HepG2 (cell line): ENCODE results near the gene SAPCD1. TPM values are rescaled to one million over a fixed set of nuclear protein-coding genes. Genes with fewer than 3 reads are reported as not detected.

Experiments
- ATAC-seq: fragments of 200-7000 bp; cut with Tn5 transposase; 3 replicates; pipeline ENCODE4 v1.9.1; 2020; ENCODE audit warnings: mild to moderate bottlenecking, moderate library complexity
- BruUV-seq: library from RNA; stranded (reverse); fragments of 400-500 nt; replicated peaks from 2 replicates; lab custom pipeline; 2021; lab: Mats Ljungman, UMichigan
- CTCF ChIA-PET: fragments of 300-600 bp; formaldehyde crosslinking; extraction: SDS; loops from one replicate; lab custom pipeline; 2021; ENCODE audit warnings: low total read pairs, inconsistent platforms, low intra/inter-chr PET ratio; lab: Yijun Ruan, JAX
- POLR2A ChIA-PET: fragments of 350-600 bp; sonication (Branson Sonifier 250); formaldehyde crosslinking; loops from one replicate; lab custom pipeline; 2020; ENCODE audit warnings: antibody characterized with exemption, inconsistent platforms; lab: Yijun Ruan, JAX
- DNase-seq: peaks from one replicate; pipeline ENCODE4 v3.0.0-alpha.2; 2015; ENCODE audit warnings: low spot score
- FAIRE-seq: peaks from 3 replicates; lab custom pipeline; 2011; peaks lifted over from hg19 to GRCh38; lab: Jason Lieb, UNC
- H2AFZ ChIP-seq: one replicate; pipeline ENCODE4 v1.6.1; 2011; ENCODE audit warnings: low read length, inconsistent platforms
- H3K27ac ChIP-seq: fragments of 300-600 bp; 3 replicates; pipeline ENCODE4 v1.8.0; 2011; ENCODE audit warnings: mixed run types, mild to moderate bottlenecking, mixed read lengths, low read length, inconsistent platforms; ENCODE audit not compliant: insufficient read depth; ENCODE audit errors: extremely low read length
- H3K27me3 ChIP-seq, 2 experiments: fragments of 200-600 bp in 1 of 2; 2 replicates in 1 of 2; 3 replicates in 1 of 2; pipeline versions ENCODE4 v1.6.0 to v1.8.0; 2011; ENCODE audit warnings: low read length in 2 of 2, mild to moderate bottlenecking in 2 of 2, moderate library complexity in 2 of 2, inconsistent platforms in 1 of 2; ENCODE audit not compliant: insufficient read depth in 2 of 2, control insufficient read depth in 1 of 2
- H3K36me3 ChIP-seq, 2 experiments: fragments of 200-600 bp in 1 of 2; replicated peaks in 1 of 2; 2 replicates in 1 of 2; 3 replicates in 1 of 2; pipeline versions ENCODE4 v1.5.1 to v1.8.0; 2011; ENCODE audit warnings: low read length in 2 of 2, inconsistent platforms in 1 of 2; ENCODE audit not compliant: insufficient read depth in 2 of 2, control insufficient read depth in 1 of 2
- H3K4me1 ChIP-seq: 2 replicates; pipeline ENCODE4 v1.5.1; 2012; ENCODE audit warnings: low read length, inconsistent platforms; ENCODE audit not compliant: insufficient read depth
- H3K4me2 ChIP-seq: 2 replicates; pipeline ENCODE4 v1.6.0; 2011; ENCODE audit warnings: low read depth, low read length, inconsistent platforms
- H3K4me3 ChIP-seq, 3 experiments: fragments of 200-600 bp in 1 of 3; sonication (generic), shearing (Covaris generic) in 1 of 3; replicated peaks in 1 of 3; 2 replicates each; pipeline ENCODE4 v1.5.1; 2011 to 2016; ENCODE audit warnings: low read length in 3 of 3, inconsistent platforms in 2 of 3, low read depth in 2 of 3, mild to moderate bottlenecking in 2 of 3, control low read depth in 1 of 3, mixed read lengths in 1 of 3; ENCODE audit not compliant: insufficient read depth in 1 of 3
- H3K79me2 ChIP-seq: one replicate; pipeline ENCODE4 v1.6.1; 2011; ENCODE audit warnings: low read length, inconsistent platforms; ENCODE audit not compliant: insufficient read depth
- H3K9ac ChIP-seq: 2 replicates; pipeline ENCODE4 v1.6.0; 2011; ENCODE audit warnings: mild to moderate bottlenecking, low read depth, low read length, inconsistent platforms; ENCODE audit not compliant: insufficient read depth
- H3K9me3 ChIP-seq: 2 replicates; pipeline ENCODE4 v1.5.1; 2012; ENCODE audit warnings: mild to moderate bottlenecking, low read length
- H4K20me1 ChIP-seq: 2 replicates; pipeline ENCODE4 v1.6.0; 2011; ENCODE audit warnings: inconsistent platforms, mild to moderate bottlenecking, low read length, moderate library complexity; ENCODE audit not compliant: insufficient read depth
- KDM6A ChIP-seq: IDR thresholded peaks from 2 replicates; pipeline ENCODE4 v1.6.1; 2016; ENCODE audit warnings: low read depth
- POLR2G ChIP-seq: fragments of 200-400 bp; formaldehyde crosslinking; IDR thresholded peaks from 2 replicates; pipeline ENCODE4 v1.6.1; 2018; ENCODE audit warnings: mild to moderate bottlenecking, low read depth, low read length, moderate library complexity
- ZNF432 ChIP-seq: sonication (generic); formaldehyde crosslinking; IDR thresholded peaks from 2 replicates; pipeline ENCODE4 v1.5.0; 2020; ENCODE audit warnings: missing genetic modification reagents, mild to moderate bottlenecking, borderline replicate concordance
- ZNF468 ChIP-seq: sonication (generic); formaldehyde crosslinking; IDR thresholded peaks from 2 replicates; pipeline ENCODE4 v1.8.0; 2022; ENCODE audit warnings: mild to moderate bottlenecking, moderate library complexity, missing genetic modification reagents
- WGBS: methylation state at CpG from one replicate; pipeline ENCODE4 v1.1.6; 2017; ENCODE audit warnings: low lambda C conversion rate; 5-methylcytosine and 5-hydroxymethylcytosine counted together
- in situ Hi-C: cut with HindIII; loops from 2 replicates; pipeline ENCODE4 v1.10.0; 2017; ENCODE audit warnings: low pct_unique_long_range_greater_than_20kb; ENCODE audit not compliant: extremely low pct_ligation_motif_present
- intact Hi-C: fragments of 100-400 bp; cut with micrococcal nuclease; formaldehyde crosslinking; loops from one replicate; pipeline ENCODE4 v1.10.0; 2022; ENCODE audit not compliant: unreplicated experiment
- polyA plus RNA-seq, 8 experiments: library from polyadenylated mRNA; depleted of rRNA in 3 of 8; stranded (reverse) in 7 of 8; unstranded in 1 of 8; fragments of >200 nt; fragmentation: Illumina TruSeq in 4 of 8; extraction: Trizol in 4 of 8; gene quantifications; 2 replicates each; pipeline versions ENCODE4 v1.2.1 to v1.2.3, GENCODE V29; 2011 to 2016; ENCODE audit warnings: low read depth in 4 of 8, missing spikeins in 1 of 8, mixed read lengths in 1 of 8; ENCODE audit not compliant: insufficient read depth in 1 of 8
- total RNA-seq, 5 experiments: library from RNA; depleted of rRNA; stranded (reverse); fragments of >200 nt; fragmentation: Illumina TruSeq; extraction: Trizol; gene quantifications; 2 replicates each; pipeline ENCODE4 v1.2.3, GENCODE V29; 2016; ENCODE audit warnings: low read depth in 1 of 5
- TF ChIP-seq, protein P1 (sequence below): IDR thresholded peaks from 2 replicates; pipeline ENCODE4 v1.6.1; 2012; ENCODE audit warnings: low read depth, low read length, improper control_type of control experiment
- TF ChIP-seq, protein P2 (sequence below): sonication (generic); formaldehyde crosslinking; IDR thresholded peaks from 2 replicates; pipeline ENCODE4 v1.5.0; 2020; ENCODE audit warnings: mild to moderate bottlenecking, missing genetic modification reagents
- TF ChIP-seq, protein P3 (sequence below): sonication (generic); formaldehyde crosslinking; IDR thresholded peaks from 2 replicates; pipeline ENCODE4 v1.4.0; 2020; ENCODE audit warnings: missing genetic modification reagents
- TF ChIP-seq, protein P4 (sequence below): sonication (generic); formaldehyde crosslinking; IDR thresholded peaks from 2 replicates; pipeline ENCODE4 v1.4.0; 2020; ENCODE audit warnings: missing genetic modification reagents

Gene SAPCD1
- total and polyA plus RNA-seq, 2 of the 13 experiments (the other 11 are each of a cell fraction or from before 2014, with no cell fraction given), result 2.5 to 3.9 TPM

DNA sequence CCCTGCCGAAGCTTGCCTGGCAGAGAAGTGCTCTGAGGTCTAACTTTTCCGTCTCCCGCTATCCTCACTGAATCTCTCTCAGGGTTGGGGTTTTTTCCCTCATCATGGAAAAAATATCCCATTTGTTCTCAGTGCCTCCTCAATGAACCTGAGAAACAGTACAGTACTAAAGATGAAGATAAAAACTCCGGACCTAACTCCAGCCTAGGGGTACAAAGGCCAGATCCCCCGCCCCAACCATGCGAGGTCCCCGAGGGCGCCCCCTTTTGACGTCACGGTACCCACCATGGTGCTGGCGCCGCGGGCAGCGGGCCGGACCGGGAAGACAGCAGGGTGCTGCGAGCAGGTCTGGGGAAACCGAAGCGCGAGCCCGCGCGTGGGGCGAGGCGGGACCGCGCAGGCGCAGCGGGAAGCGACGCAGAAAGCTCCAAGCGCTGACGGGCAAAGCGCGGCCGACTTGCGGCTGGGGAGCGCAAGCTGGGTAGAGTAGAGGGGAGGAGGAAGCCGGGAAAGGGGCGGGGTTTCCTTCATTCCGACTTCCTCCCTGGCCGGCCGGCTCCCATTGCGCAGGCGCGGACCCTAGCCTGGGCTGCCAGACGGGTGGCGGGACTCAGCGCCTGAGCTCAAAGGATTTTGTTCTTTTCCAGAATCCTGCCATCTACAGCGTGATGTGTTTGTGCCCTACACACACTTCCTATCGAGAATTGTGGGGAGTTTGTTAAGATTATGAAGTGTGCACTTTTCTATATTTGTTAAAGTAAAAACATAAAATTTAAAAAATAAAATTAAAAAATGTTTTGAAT lies 44.2 kb downstream of the SAPCD1 start, which contains the start of gene LSM2:
Gene LSM2 (minus strand): TSS at position 497 of the 803 bp plus-strand sequence. CDS start 209 bp downstream, at position 288.
- Histone ChIP-seq H4K20me1 (no peaks in the 10 kb centered on the region), H3K4me3 (peak within 1 kb of the TSS; percentile 82 to 90 (median 84)), H3K9ac (peak within 1 kb of the TSS; percentile 94), H2AFZ (no peak within 1 kb of the TSS), H3K4me1 (peaks cover 37% of the 10 kb centered on the region), H3K79me2 (peaks cover 11% of the 10 kb centered on the region), H3K9me3 (no peaks in the 10 kb centered on the region), H3K36me3 (peaks cover 0 to 7% of the 10 kb centered on the region in 2 experiments; a peak in 3 of 5 replicates), H3K27me3 (no peaks in the 10 kb centered on the region), H3K27ac (peak within 1 kb of the TSS; percentile 94), H3K4me2 (peak within 1 kb of the TSS; percentile 83)
- BruUV-seq, result TSS peak; percentile 80
- intact Hi-C loops, result loop anchor here (5.0 kb wide), 1 partner anchor 69 kb away; the partner anchor contains the start of gene CLIC1
- peak; percentile 92 for ATAC-seq
- in situ Hi-C loops, result no loop called here
- FAIRE-seq, result peak; percentile 78
- WGBS, result under 1% methylated on average over 51 of the region's 51 CpGs
- POLR2A ChIA-PET, result interaction anchor here (0.5 to 5.9 kb wide), 43 partner anchors 8 to 1165 kb away, joined by 3 to 107 read pairs (median 5); partner anchors contain the start of genes AIF1, APOM, ATF6B and C6orf47
- DNase-seq, result peak; percentile 96
- CTCF ChIA-PET, result interaction anchor here (1.0 kb wide), 1 partner anchor 11 kb away, joined by 3 read pairs; the partner anchor contains the start of gene VARS1
- TF ChIP-seq, protein P1, sequence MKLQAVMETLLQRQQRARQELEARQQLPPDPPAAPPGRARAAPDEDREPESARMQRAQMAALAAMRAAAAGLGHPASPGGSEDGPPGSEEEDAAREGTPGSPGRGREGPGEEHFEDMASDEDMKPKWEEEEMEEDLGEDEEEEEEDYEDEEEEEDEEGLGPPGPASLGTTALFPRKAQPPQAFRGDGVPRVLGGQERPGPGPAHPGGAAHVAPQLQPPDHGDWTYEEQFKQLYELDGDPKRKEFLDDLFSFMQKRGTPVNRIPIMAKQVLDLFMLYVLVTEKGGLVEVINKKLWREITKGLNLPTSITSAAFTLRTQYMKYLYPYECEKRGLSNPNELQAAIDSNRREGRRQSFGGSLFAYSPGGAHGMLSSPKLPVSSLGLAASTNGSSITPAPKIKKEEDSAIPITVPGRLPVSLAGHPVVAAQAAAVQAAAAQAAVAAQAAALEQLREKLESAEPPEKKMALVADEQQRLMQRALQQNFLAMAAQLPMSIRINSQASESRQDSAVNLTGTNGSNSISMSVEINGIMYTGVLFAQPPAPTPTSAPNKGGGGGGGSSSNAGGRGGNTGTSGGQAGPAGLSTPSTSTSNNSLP, result no peak
- TF ChIP-seq, protein P2, sequence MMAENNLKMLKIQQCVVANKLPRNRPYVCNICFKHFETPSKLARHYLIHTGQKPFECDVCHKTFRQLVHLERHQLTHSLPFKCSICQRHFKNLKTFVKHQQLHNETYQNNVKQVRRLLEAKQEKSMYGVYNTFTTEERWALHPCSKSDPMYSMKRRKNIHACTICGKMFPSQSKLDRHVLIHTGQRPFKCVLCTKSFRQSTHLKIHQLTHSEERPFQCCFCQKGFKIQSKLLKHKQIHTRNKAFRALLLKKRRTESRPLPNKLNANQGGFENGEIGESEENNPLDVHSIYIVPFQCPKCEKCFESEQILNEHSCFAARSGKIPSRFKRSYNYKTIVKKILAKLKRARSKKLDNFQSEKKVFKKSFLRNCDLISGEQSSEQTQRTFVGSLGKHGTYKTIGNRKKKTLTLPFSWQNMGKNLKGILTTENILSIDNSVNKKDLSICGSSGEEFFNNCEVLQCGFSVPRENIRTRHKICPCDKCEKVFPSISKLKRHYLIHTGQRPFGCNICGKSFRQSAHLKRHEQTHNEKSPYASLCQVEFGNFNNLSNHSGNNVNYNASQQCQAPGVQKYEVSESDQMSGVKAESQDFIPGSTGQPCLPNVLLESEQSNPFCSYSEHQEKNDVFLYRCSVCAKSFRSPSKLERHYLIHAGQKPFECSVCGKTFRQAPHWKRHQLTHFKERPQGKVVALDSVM (CRISPR knock-in tag), result peak; percentile 58; the same call in 1 of the 2 replicates
- TF ChIP-seq ZNF432 (CRISPR knock-in tag), result no peak
- TF ChIP-seq, protein P3, sequence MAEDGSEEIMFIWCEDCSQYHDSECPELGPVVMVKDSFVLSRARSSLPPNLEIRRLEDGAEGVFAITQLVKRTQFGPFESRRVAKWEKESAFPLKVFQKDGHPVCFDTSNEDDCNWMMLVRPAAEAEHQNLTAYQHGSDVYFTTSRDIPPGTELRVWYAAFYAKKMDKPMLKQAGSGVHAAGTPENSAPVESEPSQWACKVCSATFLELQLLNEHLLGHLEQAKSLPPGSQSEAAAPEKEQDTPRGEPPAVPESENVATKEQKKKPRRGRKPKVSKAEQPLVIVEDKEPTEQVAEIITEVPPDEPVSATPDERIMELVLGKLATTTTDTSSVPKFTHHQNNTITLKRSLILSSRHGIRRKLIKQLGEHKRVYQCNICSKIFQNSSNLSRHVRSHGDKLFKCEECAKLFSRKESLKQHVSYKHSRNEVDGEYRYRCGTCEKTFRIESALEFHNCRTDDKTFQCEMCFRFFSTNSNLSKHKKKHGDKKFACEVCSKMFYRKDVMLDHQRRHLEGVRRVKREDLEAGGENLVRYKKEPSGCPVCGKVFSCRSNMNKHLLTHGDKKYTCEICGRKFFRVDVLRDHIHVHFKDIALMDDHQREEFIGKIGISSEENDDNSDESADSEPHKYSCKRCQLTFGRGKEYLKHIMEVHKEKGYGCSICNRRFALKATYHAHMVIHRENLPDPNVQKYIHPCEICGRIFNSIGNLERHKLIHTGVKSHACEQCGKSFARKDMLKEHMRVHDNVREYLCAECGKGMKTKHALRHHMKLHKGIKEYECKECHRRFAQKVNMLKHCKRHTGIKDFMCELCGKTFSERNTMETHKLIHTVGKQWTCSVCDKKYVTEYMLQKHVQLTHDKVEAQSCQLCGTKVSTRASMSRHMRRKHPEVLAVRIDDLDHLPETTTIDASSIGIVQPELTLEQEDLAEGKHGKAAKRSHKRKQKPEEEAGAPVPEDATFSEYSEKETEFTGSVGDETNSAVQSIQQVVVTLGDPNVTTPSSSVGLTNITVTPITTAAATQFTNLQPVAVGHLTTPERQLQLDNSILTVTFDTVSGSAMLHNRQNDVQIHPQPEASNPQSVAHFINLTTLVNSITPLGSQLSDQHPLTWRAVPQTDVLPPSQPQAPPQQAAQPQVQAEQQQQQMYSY, result 0 out of 2 replicates have a peak, but pooled peaks have one; percentile 47
- TF ChIP-seq, protein P4, sequence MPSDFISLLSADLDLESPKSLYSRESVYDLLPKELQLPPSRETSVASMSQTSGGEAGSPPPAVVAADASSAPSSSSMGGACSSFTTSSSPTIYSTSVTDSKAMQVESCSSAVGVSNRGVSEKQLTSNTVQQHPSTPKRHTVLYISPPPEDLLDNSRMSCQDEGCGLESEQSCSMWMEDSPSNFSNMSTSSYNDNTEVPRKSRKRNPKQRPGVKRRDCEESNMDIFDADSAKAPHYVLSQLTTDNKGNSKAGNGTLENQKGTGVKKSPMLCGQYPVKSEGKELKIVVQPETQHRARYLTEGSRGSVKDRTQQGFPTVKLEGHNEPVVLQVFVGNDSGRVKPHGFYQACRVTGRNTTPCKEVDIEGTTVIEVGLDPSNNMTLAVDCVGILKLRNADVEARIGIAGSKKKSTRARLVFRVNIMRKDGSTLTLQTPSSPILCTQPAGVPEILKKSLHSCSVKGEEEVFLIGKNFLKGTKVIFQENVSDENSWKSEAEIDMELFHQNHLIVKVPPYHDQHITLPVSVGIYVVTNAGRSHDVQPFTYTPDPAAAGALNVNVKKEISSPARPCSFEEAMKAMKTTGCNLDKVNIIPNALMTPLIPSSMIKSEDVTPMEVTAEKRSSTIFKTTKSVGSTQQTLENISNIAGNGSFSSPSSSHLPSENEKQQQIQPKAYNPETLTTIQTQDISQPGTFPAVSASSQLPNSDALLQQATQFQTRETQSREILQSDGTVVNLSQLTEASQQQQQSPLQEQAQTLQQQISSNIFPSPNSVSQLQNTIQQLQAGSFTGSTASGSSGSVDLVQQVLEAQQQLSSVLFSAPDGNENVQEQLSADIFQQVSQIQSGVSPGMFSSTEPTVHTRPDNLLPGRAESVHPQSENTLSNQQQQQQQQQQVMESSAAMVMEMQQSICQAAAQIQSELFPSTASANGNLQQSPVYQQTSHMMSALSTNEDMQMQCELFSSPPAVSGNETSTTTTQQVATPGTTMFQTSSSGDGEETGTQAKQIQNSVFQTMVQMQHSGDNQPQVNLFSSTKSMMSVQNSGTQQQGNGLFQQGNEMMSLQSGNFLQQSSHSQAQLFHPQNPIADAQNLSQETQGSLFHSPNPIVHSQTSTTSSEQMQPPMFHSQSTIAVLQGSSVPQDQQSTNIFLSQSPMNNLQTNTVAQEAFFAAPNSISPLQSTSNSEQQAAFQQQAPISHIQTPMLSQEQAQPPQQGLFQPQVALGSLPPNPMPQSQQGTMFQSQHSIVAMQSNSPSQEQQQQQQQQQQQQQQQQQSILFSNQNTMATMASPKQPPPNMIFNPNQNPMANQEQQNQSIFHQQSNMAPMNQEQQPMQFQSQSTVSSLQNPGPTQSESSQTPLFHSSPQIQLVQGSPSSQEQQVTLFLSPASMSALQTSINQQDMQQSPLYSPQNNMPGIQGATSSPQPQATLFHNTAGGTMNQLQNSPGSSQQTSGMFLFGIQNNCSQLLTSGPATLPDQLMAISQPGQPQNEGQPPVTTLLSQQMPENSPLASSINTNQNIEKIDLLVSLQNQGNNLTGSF (CRISPR knock-in tag), result no peak
- TF ChIP-seq POLR2G, result peak; percentile 93
- peak; percentile 83; the same call in 1 of the 2 replicates for TF ChIP-seq ZNF468 (CRISPR knock-in tag)
- TF ChIP-seq KDM6A (CRISPR knock-in tag), result peak; percentile 29; the same call in 1 of the 2 replicates
